GM21447 (cell line): ENCODE measurements around the gene MGMT.

ENCODE experiments used
- ATAC-seq: cut with Tn5 transposase; IDR thresholded peaks from one replicate; pipeline ENCODE4 v1.9.1; 2021; ENCODE audit not compliant: unreplicated experiment

The MGMT gene

DNA sequence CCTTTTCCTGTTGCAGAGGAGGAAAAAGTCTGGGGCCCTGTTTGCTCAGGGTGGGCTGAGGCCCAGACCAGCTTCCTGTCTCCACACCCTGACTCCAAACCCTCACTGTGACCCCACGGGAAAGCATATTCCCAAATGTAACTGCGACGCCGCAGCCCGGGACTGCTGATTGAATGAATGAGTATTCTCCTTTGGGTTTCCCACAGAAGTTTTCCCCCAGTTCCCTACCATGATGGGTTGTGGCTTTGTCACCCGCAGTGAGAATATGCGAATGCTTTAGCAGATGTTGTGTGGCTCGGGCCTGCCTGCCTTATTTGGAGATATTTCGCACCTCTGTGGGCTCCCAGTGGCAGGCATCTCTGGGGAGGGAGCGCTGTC lies 50.6 kb downstream of the MGMT start:
- ATAC-seq: no peak

- no peak for ATAC-seq
Observed at GRCh38 chr10:129518793-129519192, 51.8 kb downstream of the MGMT start.

DNA sequence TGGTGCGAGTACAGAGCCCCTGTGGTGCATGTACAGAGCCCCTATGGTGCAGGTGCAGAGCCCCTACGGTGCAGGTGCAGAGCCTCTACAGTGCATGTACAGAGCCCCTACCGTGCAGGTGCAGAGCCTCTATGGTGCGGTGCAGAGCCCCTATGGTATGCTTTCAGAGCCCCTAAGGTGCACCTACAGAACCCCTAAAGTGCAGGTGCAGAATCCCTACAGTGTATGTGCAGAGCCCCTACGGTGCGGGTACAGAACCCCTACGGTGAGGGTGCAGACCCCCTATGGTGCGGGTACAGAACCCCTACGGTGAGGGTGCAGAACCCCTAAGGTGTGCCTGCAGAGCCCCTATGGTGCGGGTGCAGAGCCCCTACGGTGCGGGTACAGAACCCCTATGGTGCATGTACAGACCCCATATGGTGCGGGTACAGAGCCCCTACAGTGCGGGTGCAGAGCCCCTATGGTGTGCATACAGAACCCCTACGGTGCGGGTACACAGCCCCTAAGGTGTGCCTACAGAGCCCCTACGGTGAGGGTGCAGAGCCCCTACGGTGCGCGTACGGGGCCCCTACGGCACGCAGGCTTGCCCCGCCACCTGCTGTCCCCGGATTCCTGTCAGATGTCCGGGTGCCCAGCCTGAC lies 53.5 kb downstream of the MGMT start:
- no peak for ATAC-seq

DNA sequence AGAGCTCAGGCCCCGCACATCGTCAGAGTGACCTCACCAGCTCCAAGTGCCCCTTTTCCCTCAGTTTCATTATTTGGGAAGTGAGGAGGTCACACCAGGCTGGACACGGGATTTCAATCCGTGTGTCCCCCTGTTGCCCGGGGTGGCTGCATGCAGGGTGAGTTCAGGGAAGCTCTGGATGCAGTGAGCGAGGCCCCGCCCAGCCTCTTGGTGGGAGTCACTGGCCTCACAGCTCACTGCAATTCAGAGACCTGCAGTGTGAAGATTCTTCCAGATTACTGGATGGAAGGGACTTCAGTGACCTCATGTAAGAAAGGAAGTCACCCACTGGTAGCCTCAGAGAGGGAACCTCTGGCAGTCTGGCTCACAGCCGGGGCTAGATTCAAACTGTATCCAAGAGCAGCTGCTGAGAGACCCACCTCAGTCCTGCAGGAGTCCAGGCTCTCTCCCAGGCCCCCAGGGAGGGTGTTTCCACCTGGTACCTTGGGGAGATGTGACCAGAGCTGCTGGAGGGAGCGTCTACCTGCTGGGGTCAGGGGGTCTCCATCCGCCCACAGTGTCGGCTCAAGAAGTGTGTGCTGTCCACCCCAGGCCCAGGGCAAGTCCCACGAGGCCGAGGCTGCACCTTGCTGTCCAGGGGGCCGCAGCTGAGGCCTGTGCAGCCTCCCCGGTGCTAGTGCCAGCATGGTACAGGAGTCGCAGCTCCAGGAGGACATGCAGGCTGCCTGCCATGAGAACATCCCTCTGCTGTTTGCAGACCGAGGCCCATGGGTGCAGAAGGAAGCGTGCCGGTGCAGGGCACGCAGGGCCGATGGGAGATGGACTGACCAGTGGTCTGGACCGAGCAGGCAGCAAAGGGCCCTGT lies 54.4 kb downstream of the MGMT start:
- no peak for ATAC-seq

DNA sequence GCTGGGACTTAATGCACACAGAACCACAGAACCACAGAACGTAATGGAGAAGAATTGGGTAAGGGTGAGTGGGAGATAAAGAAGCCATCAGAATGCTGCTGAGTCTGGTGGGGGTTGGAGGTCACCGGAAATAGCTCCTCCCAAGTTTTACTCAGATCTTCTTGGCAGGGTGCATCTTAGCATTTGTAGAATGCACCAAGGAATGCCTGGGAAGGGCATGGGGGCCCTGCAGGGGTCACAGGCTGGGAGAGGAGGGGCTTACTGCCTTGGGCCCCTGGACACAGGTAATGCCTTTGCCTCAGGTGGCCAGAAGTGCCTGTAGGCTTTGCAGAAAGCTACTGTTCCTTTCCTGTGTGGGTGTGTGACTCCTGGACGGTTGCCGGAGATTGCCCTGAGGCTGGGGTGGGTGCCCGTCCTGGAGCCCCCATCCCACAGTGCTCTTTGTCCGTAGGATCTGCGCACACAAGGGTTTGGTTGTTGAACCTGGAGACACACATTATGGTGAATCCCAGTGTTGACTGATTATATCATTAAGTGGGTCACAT lies 55.1 kb downstream of the MGMT start:
- no peak for ATAC-seq

DNA sequence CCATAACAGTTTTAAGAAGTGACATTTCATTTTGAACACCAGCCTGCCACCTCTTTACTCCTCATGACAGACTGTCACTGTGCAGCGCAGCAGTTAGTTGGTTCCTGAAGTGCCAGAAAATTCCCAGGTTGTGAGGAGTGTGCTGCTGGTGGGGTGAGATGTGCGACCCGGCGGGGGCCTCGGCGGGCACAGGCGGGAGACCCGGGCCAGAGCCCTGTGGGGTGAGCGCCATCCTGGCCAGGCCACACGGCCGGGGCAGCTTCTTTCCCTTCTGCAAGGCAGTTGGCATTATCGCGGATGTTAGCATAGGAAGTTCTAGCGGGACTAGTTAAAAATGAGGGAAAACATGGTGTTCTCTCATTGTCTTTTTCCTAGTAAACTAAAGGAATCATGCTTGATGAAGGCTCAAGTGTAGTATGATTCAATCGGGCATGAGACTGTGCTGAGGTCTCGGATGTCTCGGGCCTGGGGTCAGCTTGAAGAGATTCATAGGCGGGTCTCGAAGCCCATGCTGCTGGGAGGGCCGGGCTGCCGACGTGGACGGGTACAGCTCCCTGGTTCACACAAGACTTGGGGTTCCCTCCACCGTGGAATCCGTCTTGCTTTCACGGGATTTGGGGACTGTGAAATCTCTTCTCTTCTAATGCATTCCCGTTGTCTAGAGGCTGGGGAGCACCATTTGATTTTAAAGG lies 56.1 kb downstream of the MGMT start:
- no peak for ATAC-seq

DNA sequence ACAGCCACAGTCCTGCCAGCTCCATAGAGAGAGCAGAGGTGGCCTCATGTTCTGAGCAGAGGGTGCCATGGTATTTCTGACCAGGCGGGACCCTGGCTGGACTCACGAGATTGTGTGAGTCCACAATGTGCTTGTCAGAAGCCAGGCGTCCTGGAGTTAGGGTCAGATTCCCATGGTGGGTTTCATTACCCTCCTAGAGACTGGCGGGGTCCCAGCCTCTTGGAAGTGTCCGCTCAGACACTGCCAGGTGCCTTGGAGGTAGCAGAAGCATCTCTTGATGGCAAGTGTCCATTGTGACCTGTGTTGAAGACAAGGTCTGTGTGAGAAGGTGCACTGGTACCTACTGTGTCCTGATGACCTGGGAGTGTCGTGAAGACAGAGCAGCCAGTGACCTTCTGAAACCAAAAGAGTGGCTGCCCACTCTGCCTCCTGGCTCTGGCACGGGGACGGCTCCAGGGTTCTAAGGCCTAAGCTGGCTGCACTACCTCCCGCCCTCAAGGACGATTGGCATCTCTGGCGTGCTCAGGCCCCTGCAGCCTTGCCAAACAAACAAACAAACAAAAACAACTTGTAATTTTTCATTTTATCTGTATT lies 56.8 kb downstream of the MGMT start:
- ATAC-seq: no peak

DNA sequence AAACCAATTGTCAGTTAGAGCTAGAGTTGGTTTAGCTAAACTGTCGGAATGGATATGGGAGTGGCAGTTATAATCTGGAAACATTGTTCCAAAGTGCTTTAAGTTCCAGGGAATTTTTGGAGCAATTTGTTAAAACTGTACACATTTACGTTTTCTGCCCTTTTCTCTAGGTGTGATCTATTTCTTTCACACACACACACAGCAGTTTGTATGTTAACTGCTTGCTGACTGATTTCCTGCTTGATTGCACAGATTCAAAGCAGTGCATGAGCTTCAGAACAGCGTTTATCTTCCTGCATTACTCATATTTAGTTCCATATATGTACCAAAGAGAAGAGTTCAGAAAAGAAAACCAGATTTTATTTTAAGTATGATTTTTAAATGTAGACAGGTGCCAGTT lies 57.9 kb downstream of the MGMT start:
- no peak for ATAC-seq

- no peak for ATAC-seq
Observed at GRCh38 chr10:129525401-129525801, 58.4 kb downstream of the MGMT start.

DNA sequence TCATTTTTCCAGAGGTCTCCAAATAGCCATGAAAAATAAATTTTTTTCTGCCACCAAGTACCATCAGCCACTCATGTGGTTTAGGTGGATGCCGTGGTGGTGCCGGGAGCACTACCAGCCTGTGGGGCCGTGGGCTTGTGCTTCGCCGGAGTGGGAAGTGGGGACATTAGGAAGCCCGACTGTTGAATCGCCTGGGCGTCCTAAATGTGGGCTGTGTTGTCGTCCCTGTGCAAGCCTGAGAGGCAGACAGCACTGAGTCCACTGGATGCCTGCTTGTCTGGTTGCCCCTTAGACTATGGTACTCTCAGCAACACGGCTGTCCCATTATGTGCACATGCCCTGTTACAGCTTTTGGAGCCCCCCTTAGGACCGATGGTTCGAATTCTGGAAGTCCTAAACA lies 59.9 kb downstream of the MGMT start:
- no peak for ATAC-seq

- no peak for ATAC-seq
Observed at GRCh38 chr10:129528376-129528978, 61.4 kb downstream of the MGMT start.

GRCh38 chr10:129530581-129530980 lies 63.5 kb downstream of the MGMT start:
- no peak for ATAC-seq

- no peak for ATAC-seq
Observed at GRCh38 chr10:129531195-129531968, 64.3 kb downstream of the MGMT start.

GRCh38 chr10:129531969-129532660 lies 65.1 kb downstream of the MGMT start:
- ATAC-seq: no peak

DNA sequence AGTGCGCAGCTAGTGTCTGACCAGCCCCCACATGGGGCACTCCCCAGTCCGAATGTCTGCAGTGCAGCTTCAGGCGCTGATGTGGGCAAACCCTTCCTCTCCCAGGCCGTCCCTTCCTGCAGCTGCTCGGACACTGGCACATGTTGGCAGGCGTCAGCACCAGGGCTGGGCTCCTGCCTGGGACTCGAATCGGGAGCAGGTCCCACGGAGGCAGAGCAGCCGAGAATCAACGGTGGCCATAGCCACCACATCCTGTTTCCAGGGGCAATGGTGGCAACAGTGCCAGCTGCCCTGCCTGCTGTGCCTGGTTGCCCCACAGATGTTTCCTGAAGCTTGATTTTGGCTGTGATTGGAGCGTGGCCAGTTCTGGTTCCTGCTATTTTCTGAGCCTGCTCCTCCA lies 65.8 kb downstream of the MGMT start:
- no peak for ATAC-seq

DNA sequence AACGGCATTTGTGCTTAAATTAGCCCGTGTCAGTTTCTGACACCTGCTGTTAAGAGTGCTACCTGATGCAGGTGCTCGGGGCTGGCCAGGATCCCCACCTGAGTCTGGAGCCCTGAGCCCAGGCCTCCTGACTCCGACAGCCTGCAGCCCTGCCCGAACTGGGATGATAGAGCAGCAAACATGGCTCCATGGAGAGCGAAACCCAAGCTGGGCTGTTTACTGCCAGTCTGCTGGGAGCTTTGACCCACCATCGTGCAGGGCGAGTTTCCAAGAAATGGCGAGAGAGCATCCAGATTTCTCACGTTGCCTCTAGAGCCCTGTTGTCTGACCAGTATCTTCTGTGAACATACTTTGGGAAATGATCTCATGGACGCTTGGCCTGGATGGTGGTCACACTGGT lies 66.2 kb downstream of the MGMT start:
- ATAC-seq: no peak

GRCh38 chr10:129534826-129535225 lies 67.8 kb downstream of the MGMT start:
- ATAC-seq: no peak

GRCh38 chr10:129536336-129536735 lies 69.3 kb downstream of the MGMT start:
- ATAC-seq: no peak

- ATAC-seq: no peak
Observed at GRCh38 chr10:129537151-129537550, 70.1 kb downstream of the MGMT start.

GRCh38 chr10:129538236-129538635 lies 71.2 kb downstream of the MGMT start:
- ATAC-seq: no peak
